Measurements from ENCODE around the gene KDM3B.

Gene KDM3B

GRCh38 chr5:138346889-138347288 is 5.6 kb upstream of the KDM3B start:
- H2AFZ ChIP-seq (ENCODE audit: insufficient read depth, low read length, poor library complexity): no peak overlapping the region
- H3K9ac ChIP-seq (ENCODE audit: low read length): no peak overlapping the region
- DNase-seq: no peak
- H2BK12ac ChIP-seq (ENCODE audit: low read length): no peak overlapping the region
- no peak overlapping the region for H3K27ac ChIP-seq (ENCODE audit: low read depth, low read length)
- H3K23ac ChIP-seq (ENCODE audit: low read length): no peak overlapping the region
- H3K27me3 ChIP-seq (ENCODE audit: insufficient read depth, low read length): no peaks in the 10 kb centered on the region
- H4K12ac ChIP-seq (ENCODE audit: low read depth, low read length): no peak overlapping the region
- no peak overlapping the region for H2BK120ac ChIP-seq (ENCODE audit: insufficient read depth, low read length, poor library complexity)
- no peaks in the 10 kb centered on the region for H3K79me2 ChIP-seq (ENCODE audit: control insufficient read depth, insufficient read depth, low read length, poor library complexity)
- H3K18ac ChIP-seq (ENCODE audit: low read length): no peak overlapping the region
- peaks cover 4% of the 10 kb centered on the region for H3K9me3 ChIP-seq (ENCODE audit: insufficient read depth, low read depth, low read length)
- no peak overlapping the region for H3K4me2 ChIP-seq (ENCODE audit: low read length)
- no peak overlapping the region for H3K4me3 ChIP-seq (ENCODE audit: low read depth, low read length)
- no peak overlapping the region for H4K91ac ChIP-seq (ENCODE audit: low read depth, low read length)
- peaks cover 36 to 55% of the 10 kb centered on the region in 2 experiments for H3K36me3 ChIP-seq (ENCODE audit: control insufficient read depth in 1 of 2, insufficient read depth in 2 of 2, low read length in 2 of 2)
- no peak overlapping the region for H2BK5ac ChIP-seq (ENCODE audit: low read depth, low read length, poor library complexity)
- H3K4ac ChIP-seq (ENCODE audit: low read depth, low read length): no peak overlapping the region
- no peaks in the 10 kb centered on the region for H3K79me1 ChIP-seq (ENCODE audit: low read length)
- whole genome bisulfite sequencing (ENCODE audit: extremely low coverage, insufficient coverage, insufficient read length): no CpG with 5 or more reads among the region's 14 CpGs
- H3K14ac ChIP-seq (ENCODE audit: low read length): no peak overlapping the region
- no peaks in the 10 kb centered on the region for H3K4me1 ChIP-seq (ENCODE audit: control insufficient read depth in 1 of 2, insufficient read depth in 2 of 2, low read length in 2 of 2)
- no peak overlapping the region for H2AK5ac ChIP-seq (ENCODE audit: low read length)
- no peak overlapping the region for H4K8ac ChIP-seq (ENCODE audit: low read depth, low read length)

- H4K8ac ChIP-seq (ENCODE audit: low read depth, low read length): no peak overlapping the region
- H3K4me2 ChIP-seq (ENCODE audit: low read length): no peak overlapping the region
- no peak overlapping the region for H2BK12ac ChIP-seq (ENCODE audit: low read length)
- H3K9me3 ChIP-seq (ENCODE audit: insufficient read depth, low read depth, low read length): peaks cover 6% of the 10 kb centered on the region
- no peak overlapping the region for H3K4ac ChIP-seq (ENCODE audit: low read depth, low read length)
- H2BK5ac ChIP-seq (ENCODE audit: low read depth, low read length, poor library complexity): no peak overlapping the region
- H3K9ac ChIP-seq (ENCODE audit: low read length): no peak overlapping the region
- no peak overlapping the region for H2BK120ac ChIP-seq (ENCODE audit: insufficient read depth, low read length, poor library complexity)
- H2AFZ ChIP-seq (ENCODE audit: insufficient read depth, low read length, poor library complexity): no peak overlapping the region
- no peak overlapping the region for H4K12ac ChIP-seq (ENCODE audit: low read depth, low read length)
- no peak overlapping the region for H3K27ac ChIP-seq (ENCODE audit: low read depth, low read length)
- DNase-seq: no peak
- WGBS (ENCODE audit: extremely low coverage, insufficient coverage, insufficient read length): no CpG with 5 or more reads among the region's 1 CpG
- H3K27me3 ChIP-seq (ENCODE audit: insufficient read depth, low read length): no peaks in the 10 kb centered on the region
- H4K91ac ChIP-seq (ENCODE audit: low read depth, low read length): no peak overlapping the region
- H3K79me1 ChIP-seq (ENCODE audit: low read length): peaks cover 10% of the 10 kb centered on the region
- peaks cover 29 to 42% of the 10 kb centered on the region in 2 experiments for H3K36me3 ChIP-seq (ENCODE audit: control insufficient read depth in 1 of 2, insufficient read depth in 2 of 2, low read length in 2 of 2)
- no peak overlapping the region for H3K18ac ChIP-seq (ENCODE audit: low read length)
- no peak overlapping the region for H3K14ac ChIP-seq (ENCODE audit: low read length)
- no peak overlapping the region for H3K4me3 ChIP-seq (ENCODE audit: low read depth, low read length)
- H3K4me1 ChIP-seq (ENCODE audit: control insufficient read depth in 1 of 2, insufficient read depth in 2 of 2, low read length in 2 of 2): peaks cover 2 to 3% of the 10 kb centered on the region in 2 experiments
- H2AK5ac ChIP-seq (ENCODE audit: low read length): no peak overlapping the region
- H3K23ac ChIP-seq (ENCODE audit: low read length): no peak overlapping the region
- peaks cover 17% of the 10 kb centered on the region for H3K79me2 ChIP-seq (ENCODE audit: control insufficient read depth, insufficient read depth, low read length, poor library complexity)
Observed at GRCh38 chr5:138349852-138350562, 2.5 kb upstream of the KDM3B start.

GRCh38 chr5:138350563-138350890 is 2.0 kb upstream of the KDM3B start:
- H3K36me3 ChIP-seq (ENCODE audit: control insufficient read depth in 1 of 2, insufficient read depth in 2 of 2, low read length in 2 of 2): peaks cover 24 to 37% of the 10 kb centered on the region in 2 experiments
- no peak overlapping the region for H2BK120ac ChIP-seq (ENCODE audit: insufficient read depth, low read length, poor library complexity)
- H3K9ac ChIP-seq (ENCODE audit: low read length): no peak overlapping the region
- DNase-seq: no peak
- no peak overlapping the region for H3K23ac ChIP-seq (ENCODE audit: low read length)
- no peak overlapping the region for H3K4me2 ChIP-seq (ENCODE audit: low read length)
- no peaks in the 10 kb centered on the region for H3K27me3 ChIP-seq (ENCODE audit: insufficient read depth, low read length)
- H4K12ac ChIP-seq (ENCODE audit: low read depth, low read length): no peak overlapping the region
- H3K4me1 ChIP-seq (ENCODE audit: control insufficient read depth in 1 of 2, insufficient read depth in 2 of 2, low read length in 2 of 2): peaks cover 2 to 3% of the 10 kb centered on the region in 2 experiments
- no peak overlapping the region for H3K27ac ChIP-seq (ENCODE audit: low read depth, low read length)
- H2AFZ ChIP-seq (ENCODE audit: insufficient read depth, low read length, poor library complexity): no peak overlapping the region
- H3K9me3 ChIP-seq (ENCODE audit: insufficient read depth, low read depth, low read length): peaks cover 3% of the 10 kb centered on the region
- H2BK12ac ChIP-seq (ENCODE audit: low read length): no peak overlapping the region
- no peak overlapping the region for H2AK5ac ChIP-seq (ENCODE audit: low read length)
- H2BK5ac ChIP-seq (ENCODE audit: low read depth, low read length, poor library complexity): no peak overlapping the region
- H4K8ac ChIP-seq (ENCODE audit: low read depth, low read length): no peak overlapping the region
- H3K14ac ChIP-seq (ENCODE audit: low read length): no peak overlapping the region
- H3K79me1 ChIP-seq (ENCODE audit: low read length): peaks cover 10% of the 10 kb centered on the region
- H3K18ac ChIP-seq (ENCODE audit: low read length): no peak overlapping the region
- H3K4ac ChIP-seq (ENCODE audit: low read depth, low read length): no peak overlapping the region
- no peak overlapping the region for H4K91ac ChIP-seq (ENCODE audit: low read depth, low read length)
- H3K4me3 ChIP-seq (ENCODE audit: low read depth, low read length): no peak overlapping the region
- H3K79me2 ChIP-seq (ENCODE audit: control insufficient read depth, insufficient read depth, low read length, poor library complexity): peaks cover 17% of the 10 kb centered on the region

GRCh38 chr5:138351056-138351455 is 1.4 kb upstream of the KDM3B start:
- H3K9me3 ChIP-seq (ENCODE audit: insufficient read depth, low read depth, low read length): peaks cover 2% of the 10 kb centered on the region
- no peak overlapping the region for H3K4me3 ChIP-seq (ENCODE audit: low read depth, low read length)
- no peaks in the 10 kb centered on the region for H3K27me3 ChIP-seq (ENCODE audit: insufficient read depth, low read length)
- H3K79me1 ChIP-seq (ENCODE audit: low read length): peaks cover 10% of the 10 kb centered on the region
- H3K79me2 ChIP-seq (ENCODE audit: control insufficient read depth, insufficient read depth, low read length, poor library complexity): peaks cover 17% of the 10 kb centered on the region
- H3K36me3 ChIP-seq (ENCODE audit: control insufficient read depth in 1 of 2, insufficient read depth in 2 of 2, low read length in 2 of 2): peaks cover 21 to 33% of the 10 kb centered on the region in 2 experiments
- no peak overlapping the region for H3K27ac ChIP-seq (ENCODE audit: low read depth, low read length)
- H4K12ac ChIP-seq (ENCODE audit: low read depth, low read length): no peak overlapping the region
- no peak overlapping the region for H4K91ac ChIP-seq (ENCODE audit: low read depth, low read length)
- no peak overlapping the region for H2BK12ac ChIP-seq (ENCODE audit: low read length)
- no peak overlapping the region for H4K8ac ChIP-seq (ENCODE audit: low read depth, low read length)
- no peak overlapping the region for H3K18ac ChIP-seq (ENCODE audit: low read length)
- no peak overlapping the region for H3K4me2 ChIP-seq (ENCODE audit: low read length)
- no peak overlapping the region for H3K23ac ChIP-seq (ENCODE audit: low read length)
- H3K4me1 ChIP-seq (ENCODE audit: control insufficient read depth in 1 of 2, insufficient read depth in 2 of 2, low read length in 2 of 2): peaks cover 2 to 3% of the 10 kb centered on the region in 2 experiments
- DNase-seq: no peak
- H3K14ac ChIP-seq (ENCODE audit: low read length): no peak overlapping the region
- no peak overlapping the region for H2BK5ac ChIP-seq (ENCODE audit: low read depth, low read length, poor library complexity)
- no peak overlapping the region for H3K9ac ChIP-seq (ENCODE audit: low read length)
- no peak overlapping the region for H3K4ac ChIP-seq (ENCODE audit: low read depth, low read length)
- WGBS (ENCODE audit: extremely low coverage, insufficient coverage, insufficient read length): no CpG with 5 or more reads among the region's 1 CpG
- H2BK120ac ChIP-seq (ENCODE audit: insufficient read depth, low read length, poor library complexity): no peak overlapping the region
- H2AFZ ChIP-seq (ENCODE audit: insufficient read depth, low read length, poor library complexity): no peak overlapping the region
- no peak overlapping the region for H2AK5ac ChIP-seq (ENCODE audit: low read length)

Measured in trophoblast cell (in vitro differentiated cells and primary cell).